Measurements from ENCODE around the gene ARID4B. TPM values are rescaled to one million over a fixed set of nuclear protein-coding genes. Genes with fewer than 3 reads are reported as not detected.
"Not testable (repeated sequence)": the region's sequence is repeated elsewhere in the genome, so short reads cannot be mapped to it uniquely, and the experiment has no call there.

ARID4B gene
- total RNA-seq, 1 donor from 2014 or later = 50.8 TPM

DNA sequence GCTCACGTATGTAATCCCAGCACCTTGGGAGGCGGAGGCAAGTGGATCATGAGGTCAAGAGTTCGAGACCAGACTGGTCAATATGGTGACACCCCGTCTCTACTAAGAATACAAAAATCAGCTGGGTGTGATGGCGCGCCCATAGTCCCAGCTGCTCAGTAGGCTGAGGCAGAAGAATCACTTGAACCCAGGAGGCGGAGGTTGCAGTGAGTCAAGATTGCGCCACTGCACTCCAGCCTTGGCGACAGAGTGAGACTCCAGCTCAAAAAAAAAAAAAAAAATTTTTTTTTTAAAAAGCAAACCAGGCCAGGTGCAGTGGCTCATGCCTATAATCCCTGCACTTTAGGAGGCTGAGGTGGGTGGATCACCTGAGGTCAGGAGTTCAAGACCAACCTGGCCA is 168.7 kb downstream of the ARID4B start:
- Mint-ChIP-seq H3K36me3 (ENCODE audit: low read depth) (peaks cover 30% of the 10 kb centered on the region), H3K4me1 (peaks cover 13% of the 10 kb centered on the region), H3K4me3 (peak overlapping the region; percentile 93)
- DNase-seq; intact Hi-C loops (cut with micrococcal nuclease); H3K9me3 Mint-ChIP-seq; H3K27me3 Mint-ChIP-seq; H3K27ac Mint-ChIP-seq: not testable (repeated sequence)

GRCh38 chr1:235158680-235159079 is 169.3 kb downstream of the ARID4B start:
- Mint-ChIP-seq H3K27me3 (no peaks in the 10 kb centered on the region), H3K4me1 (peaks cover 14% of the 10 kb centered on the region), H3K4me3 (peak overlapping the region; percentile 18), H3K36me3 (ENCODE audit: low read depth) (peaks cover 34% of the 10 kb centered on the region), H3K27ac (peak overlapping the region; percentile 35), H3K9me3 (no peaks in the 10 kb centered on the region)
- intact Hi-C loops (cut with micrococcal nuclease) = no loop called here
- no peak for DNase-seq

DNA sequence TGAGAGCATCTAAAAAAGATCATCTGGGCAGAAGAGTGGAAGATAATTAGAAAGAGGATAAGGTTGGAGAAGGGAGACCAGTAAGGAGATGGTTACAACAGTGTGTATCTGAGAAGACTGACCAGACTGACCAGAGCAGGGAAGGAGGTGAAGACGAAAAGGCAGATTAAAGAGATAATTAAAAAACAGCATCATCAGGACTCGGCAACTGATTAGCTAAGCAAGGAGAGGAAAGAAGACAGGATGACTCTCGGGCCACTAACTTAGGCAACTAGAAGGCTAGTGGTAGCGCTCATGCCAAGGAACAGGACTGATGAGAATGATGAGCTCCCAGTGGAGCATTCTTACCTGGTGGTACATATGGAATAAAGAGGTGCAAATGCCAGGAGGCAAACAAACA is 170.8 kb downstream of the ARID4B start:
- H3K9me3 Mint-ChIP-seq = no peaks in the 10 kb centered on the region
- H3K27me3 Mint-ChIP-seq = no peaks in the 10 kb centered on the region
- H3K27ac Mint-ChIP-seq = no peak overlapping the region
- no peak for DNase-seq
- peaks cover 13% of the 10 kb centered on the region for H3K4me1 Mint-ChIP-seq
- no peak overlapping the region for H3K4me3 Mint-ChIP-seq
- intact Hi-C loops (cut with micrococcal nuclease) = no loop called here
- H3K36me3 Mint-ChIP-seq (ENCODE audit: low read depth) = peaks cover 44% of the 10 kb centered on the region

- intact Hi-C loops (cut with micrococcal nuclease) = no loop called here
- H3K36me3 Mint-ChIP-seq (ENCODE audit: low read depth) = peaks cover 44% of the 10 kb centered on the region
Measured at GRCh38 chr1:235156740-235157139, 171.2 kb downstream of the ARID4B start.

GRCh38 chr1:235156265-235156664 is 171.7 kb downstream of the ARID4B start:
- Mint-ChIP-seq H3K27me3 (no peaks in the 10 kb centered on the region), H3K9me3 (no peaks in the 10 kb centered on the region), H3K36me3 (ENCODE audit: low read depth) (peaks cover 48% of the 10 kb centered on the region), H3K27ac (no peak overlapping the region), H3K4me3 (no peak overlapping the region), H3K4me1 (peaks cover 13% of the 10 kb centered on the region)
- intact Hi-C loops (cut with micrococcal nuclease) = no loop called here
- no peak for DNase-seq

More at GRCh38 chr1:235156740-235157139, 171.2 kb downstream of the ARID4B start:
- DNase-seq = no peak
- Mint-ChIP-seq H3K27ac (no peak overlapping the region), H3K9me3 (no peaks in the 10 kb centered on the region), H3K4me3 (no peak overlapping the region), H3K27me3 (no peaks in the 10 kb centered on the region), H3K4me1 (peaks cover 11% of the 10 kb centered on the region)

- Mint-ChIP-seq H3K36me3 (ENCODE audit: low read depth) (peaks cover 48% of the 10 kb centered on the region), H3K27me3 (no peaks in the 10 kb centered on the region), H3K27ac (no peak overlapping the region), H3K4me3 (no peak overlapping the region), H3K4me1 (peaks cover 17% of the 10 kb centered on the region), H3K9me3 (no peaks in the 10 kb centered on the region)
- intact Hi-C loops (cut with micrococcal nuclease) = no loop called here
- DNase-seq = no peak
Measured at GRCh38 chr1:235152235-235152634, 175.7 kb downstream of the ARID4B start.

- H3K27me3 Mint-ChIP-seq = no peaks in the 10 kb centered on the region
- intact Hi-C loops (cut with micrococcal nuclease) = no loop called here
- peaks cover 18% of the 10 kb centered on the region for H3K4me1 Mint-ChIP-seq
- no peak for DNase-seq
- peak overlapping the region; percentile 27 for H3K27ac Mint-ChIP-seq
- H3K4me3 Mint-ChIP-seq = no peak overlapping the region
- H3K36me3 Mint-ChIP-seq (ENCODE audit: low read depth) = peaks cover 51% of the 10 kb centered on the region
- no peaks in the 10 kb centered on the region for H3K9me3 Mint-ChIP-seq
Measured at GRCh38 chr1:235151033-235151432, 176.9 kb downstream of the ARID4B start.

DNA sequence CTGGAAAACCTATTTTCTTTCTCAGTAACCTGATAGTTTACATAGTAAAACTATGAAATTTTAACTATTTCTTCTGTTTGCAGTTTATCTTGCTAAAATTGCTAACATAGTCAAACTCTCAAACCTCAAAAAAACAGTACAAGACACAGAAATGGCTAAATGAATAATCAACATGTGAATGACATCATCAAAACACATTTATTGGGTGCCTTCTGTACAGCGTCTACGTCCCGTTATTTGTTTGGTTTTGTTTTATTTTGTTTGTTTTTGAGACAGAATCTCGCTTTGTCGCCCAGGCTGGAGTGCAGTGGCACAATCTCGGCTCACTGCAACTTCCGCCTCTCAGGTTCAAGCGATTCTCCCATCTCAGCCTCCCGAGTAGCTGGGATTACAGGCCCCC is 178.2 kb downstream of the ARID4B start:
- Mint-ChIP-seq H3K4me3 (no peak overlapping the region), H3K36me3 (ENCODE audit: low read depth) (peaks cover 57% of the 10 kb centered on the region), H3K27ac (no peak overlapping the region), H3K27me3 (no peaks in the 10 kb centered on the region), H3K4me1 (peaks cover 20% of the 10 kb centered on the region), H3K9me3 (no peaks in the 10 kb centered on the region)
- DNase-seq = no peak
- intact Hi-C loops (cut with micrococcal nuclease) = no loop called here

- H3K27ac Mint-ChIP-seq = no peak overlapping the region
- intact Hi-C loops (cut with micrococcal nuclease) = no loop called here
Measured at GRCh38 chr1:235147269-235147668, 180.7 kb downstream of the ARID4B start.

GRCh38 chr1:235145639-235146038 is 182.3 kb downstream of the ARID4B start:
- Mint-ChIP-seq H3K4me1 (peaks cover 11% of the 10 kb centered on the region), H3K27ac (peak overlapping the region; percentile 69), H3K27me3 (no peaks in the 10 kb centered on the region), H3K9me3 (no peaks in the 10 kb centered on the region), H3K36me3 (ENCODE audit: low read depth) (peaks cover 53% of the 10 kb centered on the region), H3K4me3 (no peak overlapping the region)
- DNase-seq = no peak
- intact Hi-C loops (cut with micrococcal nuclease) = no loop called here

More at GRCh38 chr1:235147269-235147668, 180.7 kb downstream of the ARID4B start:
- H3K4me1 Mint-ChIP-seq = peaks cover 19% of the 10 kb centered on the region
- peaks cover 51% of the 10 kb centered on the region for H3K36me3 Mint-ChIP-seq (ENCODE audit: low read depth)
- DNase-seq = no peak
- no peak overlapping the region for H3K4me3 Mint-ChIP-seq
- no peaks in the 10 kb centered on the region for H3K27me3 Mint-ChIP-seq
- no peaks in the 10 kb centered on the region for H3K9me3 Mint-ChIP-seq

- Mint-ChIP-seq H3K27ac (no peak overlapping the region), H3K4me3 (no peak overlapping the region), H3K4me1 (peaks cover 23% of the 10 kb centered on the region), H3K36me3 (ENCODE audit: low read depth) (peaks cover 61% of the 10 kb centered on the region), H3K27me3 (no peaks in the 10 kb centered on the region), H3K9me3 (no peaks in the 10 kb centered on the region)
- DNase-seq = no peak
- intact Hi-C loops (cut with micrococcal nuclease) = no loop called here
Measured at GRCh38 chr1:235142991-235143390, 185.0 kb downstream of the ARID4B start.

DNA sequence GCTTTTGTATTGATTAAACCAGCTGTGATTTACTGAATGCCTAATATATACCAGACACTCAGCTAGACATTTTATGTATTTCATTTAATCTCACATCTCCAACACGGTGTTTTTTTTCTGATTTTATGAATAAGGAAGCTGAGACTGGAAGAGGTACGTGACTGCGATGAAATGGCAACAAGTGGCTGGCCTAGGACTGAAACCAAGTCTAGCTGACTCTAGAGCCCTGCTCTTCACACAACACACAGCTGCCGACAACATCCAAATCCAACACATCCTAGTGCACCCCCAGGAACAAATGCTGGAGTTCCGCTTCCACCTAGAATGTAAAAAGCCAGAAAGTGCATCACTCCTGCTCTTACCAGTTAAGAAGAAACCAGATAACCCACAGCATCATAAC is 188.7 kb downstream of the ARID4B start:
- no peak for DNase-seq
- H3K27me3 Mint-ChIP-seq = no peaks in the 10 kb centered on the region
- H3K27ac Mint-ChIP-seq = peak overlapping the region; percentile 79
- intact Hi-C loops (cut with micrococcal nuclease) = no loop called here
- H3K36me3 Mint-ChIP-seq (ENCODE audit: low read depth) = peaks cover 78% of the 10 kb centered on the region
- H3K4me1 Mint-ChIP-seq = peaks cover 17% of the 10 kb centered on the region
- no peaks in the 10 kb centered on the region for H3K9me3 Mint-ChIP-seq
- H3K4me3 Mint-ChIP-seq = no peak overlapping the region

DNA sequence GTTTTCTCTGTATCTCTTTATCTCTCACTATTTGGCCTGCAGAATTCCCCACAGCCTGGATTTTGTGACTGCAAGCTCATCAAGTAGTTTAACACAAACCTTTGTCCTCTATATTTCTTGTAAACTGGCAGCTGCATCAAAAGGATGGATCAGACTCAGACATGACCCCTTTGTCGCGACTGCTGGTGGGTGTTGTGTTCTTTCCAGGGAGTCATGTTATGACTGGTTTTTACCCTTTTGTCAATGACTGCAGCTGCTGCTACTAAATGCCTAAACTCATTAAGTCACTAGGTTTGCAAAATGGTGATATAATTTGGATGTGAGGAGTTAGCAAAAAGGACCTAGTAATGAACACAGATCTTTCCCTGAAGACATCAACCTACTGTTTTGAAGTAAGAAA is 189.2 kb downstream of the ARID4B start:
- intact Hi-C loops (cut with micrococcal nuclease) = no loop called here
- H3K4me1 Mint-ChIP-seq = peaks cover 16% of the 10 kb centered on the region
- no peaks in the 10 kb centered on the region for H3K9me3 Mint-ChIP-seq
- DNase-seq = no peak
- H3K27me3 Mint-ChIP-seq = no peaks in the 10 kb centered on the region
- H3K4me3 Mint-ChIP-seq = no peak overlapping the region
- H3K27ac Mint-ChIP-seq = peak overlapping the region; percentile 79
- H3K36me3 Mint-ChIP-seq (ENCODE audit: low read depth) = peaks cover 77% of the 10 kb centered on the region

GRCh38 chr1:235136111-235136510 is 191.9 kb downstream of the ARID4B start:
- intact Hi-C loops (cut with micrococcal nuclease) = no loop called here
- H3K4me1 Mint-ChIP-seq = peaks cover 14% of the 10 kb centered on the region
- peaks cover 69% of the 10 kb centered on the region for H3K36me3 Mint-ChIP-seq (ENCODE audit: low read depth)
- H3K4me3 Mint-ChIP-seq = no peak overlapping the region
- H3K27me3 Mint-ChIP-seq = no peaks in the 10 kb centered on the region
- H3K27ac Mint-ChIP-seq = no peak overlapping the region
- DNase-seq = no peak
- H3K9me3 Mint-ChIP-seq = no peaks in the 10 kb centered on the region

DNA sequence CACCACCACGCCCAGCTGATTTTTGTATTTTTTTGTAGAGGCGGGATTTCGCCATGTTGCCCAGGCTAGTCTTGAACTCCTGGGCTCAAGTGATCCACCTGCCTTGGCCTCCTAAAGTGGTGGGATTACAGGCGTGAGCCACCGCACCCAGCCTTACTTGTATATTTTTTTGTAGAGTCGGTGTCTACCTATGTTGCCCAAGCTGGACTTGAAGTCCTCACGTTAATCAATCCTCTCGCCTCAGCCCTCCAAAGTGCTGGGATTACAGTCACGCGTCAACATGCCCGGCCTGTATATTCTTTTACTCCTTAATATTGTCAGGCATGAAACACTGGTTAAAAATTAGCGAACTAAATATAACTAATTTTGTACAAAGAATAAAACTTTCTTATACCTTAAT is 193.8 kb downstream of the ARID4B start:
- Mint-ChIP-seq H3K27me3 (no peaks in the 10 kb centered on the region), H3K4me1 (peaks cover 11% of the 10 kb centered on the region), H3K4me3 (no peak overlapping the region), H3K36me3 (ENCODE audit: low read depth) (peaks cover 64% of the 10 kb centered on the region), H3K27ac (no peak overlapping the region), H3K9me3 (no peaks in the 10 kb centered on the region)
- no peak for DNase-seq
- intact Hi-C loops (cut with micrococcal nuclease) = no loop called here
